Cardiac fibroblast (primary cell): Measurements from ENCODE around the gene ZNF41.

Experiments
- DNase-seq, 2 donors: peaks; one replicate each; pipeline versions ENCODE4 v3.0.0 to v3.0.0-alpha.2; 2010; ENCODE audit warnings: low read depth in 2 of 2
- H3K4me3 ChIP-seq, 2 donors: replicated peaks in 1 of 2; 1 replicate in 1 of 2; 2 replicates in 1 of 2; pipeline ENCODE4 v1.5.1; 2011; ENCODE audit warnings: low read depth in 2 of 2, low read length in 2 of 2, mild to moderate bottlenecking in 2 of 2, moderate library complexity in 1 of 2
- CTCF ChIP-seq: IDR thresholded peaks from one replicate; pipeline ENCODE4 v1.5.1; 2011; ENCODE audit warnings: low read depth, mild to moderate bottlenecking, low read length, inconsistent platforms

Gene ZNF41

GRCh38 chrX:47482512-47483305 lies at the start of gene ZNF41:
Gene ZNF41, minus strand, starts transcription at chrX:47483222. Its CDS starts 15,741 bp downstream, at chrX:47467481.
- TF ChIP-seq CTCF: no peak
- peak; percentile 81 to 83 for DNase-seq

GRCh38 chrX:47530049-47530448 lies 47.0 kb upstream of the ZNF41 start:
- TF ChIP-seq CTCF: no peak
- no peak overlapping the region for H3K4me3 ChIP-seq
- DNase-seq: no peak

More at GRCh38 chrX:47482512-47483305, at the start of gene ZNF41:
- H3K4me3 ChIP-seq: peak within 1 kb of the TSS; percentile 62 to 64

- H3K4me3 ChIP-seq: no peak overlapping the region
- DNase-seq: no peak
- no peak for TF ChIP-seq CTCF
Measured at GRCh38 chrX:47529548-47529947, 46.5 kb upstream of the ZNF41 start.

DNA sequence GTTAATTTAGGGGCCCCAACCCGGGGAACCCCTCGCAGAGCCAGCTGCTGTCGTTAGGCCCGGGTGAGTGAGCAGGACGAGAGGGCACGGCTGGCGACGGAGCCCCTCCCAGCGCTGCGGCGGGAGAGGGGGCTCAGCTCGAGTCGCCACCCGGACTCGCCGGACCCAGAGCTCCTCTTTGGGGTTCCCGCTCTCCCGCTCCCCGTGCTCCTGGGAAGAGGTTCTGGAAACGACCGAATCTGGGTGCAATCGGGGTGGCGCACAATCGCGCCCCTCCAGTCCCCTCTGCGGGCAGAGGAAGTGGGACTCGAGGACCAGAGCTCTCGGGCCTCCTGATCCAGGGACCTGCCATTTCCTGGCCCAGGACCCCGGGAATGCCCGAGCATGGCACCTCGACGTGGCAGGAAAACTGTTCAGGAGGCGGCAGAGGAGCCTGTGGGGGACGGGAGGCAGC lies 40.7 kb upstream of the ZNF41 start:
- TF ChIP-seq CTCF: no peak
- H3K4me3 ChIP-seq: peak overlapping the region; percentile 58 to 64
- DNase-seq: no peak

GRCh38 chrX:47523297-47523696 lies 40.3 kb upstream of the ZNF41 start:
- peak overlapping the region; percentile 58 to 64 for H3K4me3 ChIP-seq
- DNase-seq: peak; percentile 71 to 77

GRCh38 chrX:47518144-47518543 lies 35.1 kb upstream of the ZNF41 start:
- H3K4me3 ChIP-seq: no peak overlapping the region
- DNase-seq: no peak
- TF ChIP-seq CTCF: no peak

More at GRCh38 chrX:47523297-47523696, 40.3 kb upstream of the ZNF41 start:
- peak; percentile 62 for TF ChIP-seq CTCF
